GM13977 (cell line): ENCODE results near the gene DPP10.
A peak's percentile ranks its signal among the peaks of the same experiment; 100 is the strongest.

Experiments
- DNase-seq: peaks from one replicate; pipeline ENCODE4 v3.0.0; 2012; ENCODE audit warnings: low spot score
- CTCF ChIP-seq: IDR thresholded peaks from 2 replicates; pipeline ENCODE4 v1.5.1; 2012; ENCODE audit warnings: mild to moderate bottlenecking, control low read depth; ENCODE audit not compliant: insufficient read depth; ENCODE audit errors: extremely low read depth, missing control alignments
- in situ Hi-C: fragments of 300-500 bp; cut with MboI; formaldehyde crosslinking; loops from one replicate; pipeline ENCODE4 v1.12.0; 2022; ENCODE audit warnings: low sequenced_read_pairs, low pct_unique_long_range_greater_than_20kb, mixed read lengths, inconsistent platforms; ENCODE audit not compliant: unreplicated experiment

Gene DPP10

GRCh38 chr2:115162494-115163293 is 720.3 kb downstream of the DPP10 start:
- no peak for DNase-seq
- TF ChIP-seq CTCF = no peak
- in situ Hi-C loops = no loop called here

- TF ChIP-seq CTCF = no peak
- DNase-seq = no peak
- in situ Hi-C loops = no loop called here
Observed at GRCh38 chr2:115163572-115163971, 721.1 kb downstream of the DPP10 start.

- peak; percentile 38 for DNase-seq
- TF ChIP-seq CTCF = peak; percentile 59
- in situ Hi-C loops = no loop called here
Observed at GRCh38 chr2:115165529-115166109, 723.2 kb downstream of the DPP10 start.

- DNase-seq = no peak
- no peak for TF ChIP-seq CTCF
- in situ Hi-C loops = no loop called here
Observed at GRCh38 chr2:115168457-115168856, 726.0 kb downstream of the DPP10 start.

GRCh38 chr2:115169814-115170213 is 727.4 kb downstream of the DPP10 start:
- in situ Hi-C loops = no loop called here
- TF ChIP-seq CTCF = no peak
- no peak for DNase-seq

- no peak for TF ChIP-seq CTCF
- in situ Hi-C loops = no loop called here
- no peak for DNase-seq
Observed at GRCh38 chr2:115171751-115172150, 729.3 kb downstream of the DPP10 start.
